GM12891 (cell line): ENCODE data around the gene ARHGAP26.
A peak's percentile ranks its signal among the peaks of the same experiment; 100 is the strongest.

Experiments
- DNase-seq: peaks from one replicate; pipeline ENCODE4 v3.0.0; 2011; ENCODE audit warnings: low spot score; ENCODE audit not compliant: insufficient read length
- FAIRE-seq: peaks from 2 replicates; lab custom pipeline; 2011; peaks lifted over from hg19 to GRCh38; lab: Jason Lieb, UNC
- PAX5 ChIP-seq: IDR thresholded peaks from 2 replicates; pipeline ENCODE4 v1.6.1; 2011; ENCODE audit warnings: low read length, moderate library complexity, mild to moderate bottlenecking; ENCODE audit not compliant: insufficient read depth, severe bottlenecking
- POLR2A ChIP-seq: IDR thresholded peaks from 2 replicates; pipeline ENCODE4 v1.6.1; 2011; ENCODE audit warnings: low read depth, low read length, control low read depth
- POLR2AphosphoS5 ChIP-seq: IDR thresholded peaks from 2 replicates; pipeline ENCODE4 v1.6.1; 2011; ENCODE audit warnings: low read depth, low read length, control low read depth
- POU2F2 ChIP-seq: IDR thresholded peaks from 2 replicates; pipeline ENCODE4 v1.6.1; 2011; ENCODE audit warnings: low read depth, mild to moderate bottlenecking, control low read depth, low read length, moderate library complexity
- SPI1 ChIP-seq: IDR thresholded peaks from 2 replicates; pipeline ENCODE4 v1.6.1; 2011; ENCODE audit warnings: low read depth, low read length, control low read depth
- TAF1 ChIP-seq: IDR thresholded peaks from 2 replicates; pipeline ENCODE4 v1.6.1; 2011; ENCODE audit warnings: low read depth, low read length, control low read depth

Gene ARHGAP26

GRCh38 chr5:142767911-142768310, 2.3 kb upstream of the ARHGAP26 start:
- DNase-seq (no peak), FAIRE-seq (no peak)
- no peak for TF ChIP-seq POLR2AphosphoS5

- TF ChIP-seq PAX5 (no peak), POLR2AphosphoS5 (no peak), TAF1 (no peak), POU2F2 (no peak), SPI1 (no peak), POLR2A (no peak)
- DNase-seq (peak; percentile 18), FAIRE-seq (no peak)
Measured at GRCh38 chr5:142769251-142769792, 855 bp upstream of the ARHGAP26 start.

- TF ChIP-seq PAX5, result no peak
- 0 out of 2 replicates have a peak, but pooled peaks have one; percentile 11 for TF ChIP-seq SPI1
- peak; percentile 18 for DNase-seq
- FAIRE-seq, result peak; percentile 54
Measured at GRCh38 chr5:142770650-142771609, 753 bp downstream of the ARHGAP26 start.

GRCh38 chr5:142771666-142772065, 1.5 kb downstream of the ARHGAP26 start:
- TF ChIP-seq PAX5, result no peak
- no peak for TF ChIP-seq SPI1
- no peak for TF ChIP-seq POU2F2
- TF ChIP-seq POLR2A, result no peak
- TF ChIP-seq POLR2AphosphoS5, result no peak
- no peak for TF ChIP-seq TAF1
- no peak for FAIRE-seq
- no peak for DNase-seq

GRCh38 chr5:142772446-142773293, 2.5 kb downstream of the ARHGAP26 start:
- DNase-seq (no peak), FAIRE-seq (no peak)
- no peak for TF ChIP-seq POU2F2
- TF ChIP-seq POLR2A, result no peak
- TF ChIP-seq PAX5, result no peak
- no peak for TF ChIP-seq SPI1
- no peak for TF ChIP-seq TAF1
- no peak for TF ChIP-seq POLR2AphosphoS5

- TF ChIP-seq SPI1, result no peak
- TF ChIP-seq POLR2AphosphoS5, result no peak
- TF ChIP-seq TAF1, result no peak
- no peak for TF ChIP-seq POU2F2
- no peak for TF ChIP-seq PAX5
- no peak for TF ChIP-seq POLR2A
- DNase-seq, result no peak
- FAIRE-seq, result no peak
Measured at GRCh38 chr5:142777099-142777498, 6.9 kb downstream of the ARHGAP26 start.

GRCh38 chr5:142777850-142778249, 7.7 kb downstream of the ARHGAP26 start:
- DNase-seq (no peak), FAIRE-seq (no peak)
- TF ChIP-seq PAX5 (no peak), TAF1 (no peak), POU2F2 (no peak), POLR2A (no peak), SPI1 (no peak), POLR2AphosphoS5 (no peak)

- no peak for DNase-seq
- FAIRE-seq, result no peak
- TF ChIP-seq TAF1 (no peak), POLR2A (no peak), POLR2AphosphoS5 (no peak), PAX5 (no peak), SPI1 (no peak), POU2F2 (no peak)
Measured at GRCh38 chr5:142779163-142779840, 9.1 kb downstream of the ARHGAP26 start.

GRCh38 chr5:142780871-142781270, 10.7 kb downstream of the ARHGAP26 start:
- no peak for TF ChIP-seq POLR2A
- TF ChIP-seq PAX5, result no peak
- no peak for TF ChIP-seq TAF1
- TF ChIP-seq SPI1, result no peak
- TF ChIP-seq POU2F2, result no peak
- TF ChIP-seq POLR2AphosphoS5, result no peak
- DNase-seq (no peak), FAIRE-seq (no peak)
